Brain microvascular endothelial cell (primary cell): ENCODE data around the gene MIEF1.

Experiments used
- DNase-seq: peaks from one replicate; pipeline ENCODE4 v3.0.0-alpha.2; 2020
- H3K27ac ChIP-seq: fragments of 250-450 bp; sonication (Bioruptor Pico); 2 replicates; pipeline ENCODE4 v1.5.1; 2020; ENCODE audit warnings: mild to moderate bottlenecking, moderate library complexity
- H3K27me3 ChIP-seq: fragments of 250-450 bp; sonication (Bioruptor Pico); replicated peaks from 2 replicates; pipeline ENCODE4 v1.5.1; 2020; ENCODE audit warnings: mild to moderate bottlenecking
- H3K36me3 ChIP-seq: fragments of 250-450 bp; sonication (Bioruptor Pico); replicated peaks from 2 replicates; pipeline ENCODE4 v1.5.1; 2020; ENCODE audit warnings: mild to moderate bottlenecking
- H3K4me3 ChIP-seq: 2 replicates; pipeline ENCODE4 v1.5.1; 2011; ENCODE audit warnings: low read depth, mild to moderate bottlenecking, control low read depth, low read length, moderate library complexity
- CTCF ChIP-seq: IDR thresholded peaks from 2 replicates; pipeline ENCODE4 v1.5.1; 2011; ENCODE audit warnings: low read depth, mild to moderate bottlenecking, moderate library complexity, low read length, control low read depth, inconsistent platforms; ENCODE audit errors: missing control alignments
- in situ Hi-C: cut with HindIII; loops from 2 replicates; pipeline ENCODE4 v1.10.0; 2017; ENCODE audit warnings: low sequenced_read_pairs, low pct_ligation_motif_present

Gene MIEF1

DNA sequence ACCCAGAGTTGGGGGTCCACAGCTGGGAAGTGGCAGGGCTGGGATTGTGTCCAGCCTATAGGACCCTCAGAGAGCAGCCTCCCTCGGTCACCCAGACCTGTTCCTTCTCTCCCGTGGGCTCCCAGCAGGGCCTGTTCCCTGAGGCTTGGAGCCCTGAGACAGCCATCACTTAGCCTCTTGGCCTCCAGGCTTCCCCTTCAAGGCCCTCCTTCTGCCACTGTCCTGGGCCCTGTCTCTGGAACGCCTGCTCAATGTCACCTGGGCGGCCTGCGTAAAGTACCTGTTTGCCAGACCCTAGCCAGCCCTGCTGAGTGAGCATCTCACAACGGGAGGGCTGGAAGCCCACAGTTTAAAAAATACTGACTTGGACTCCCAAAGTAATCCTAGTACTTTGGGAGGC lies 38.8 kb upstream of the MIEF1 start:
- in situ Hi-C loops = no loop called here
- no peaks in the 10 kb centered on the region for H3K36me3 ChIP-seq
- H3K27ac ChIP-seq = no peak overlapping the region
- no peak for DNase-seq
- no peak for TF ChIP-seq CTCF
- no peak overlapping the region for H3K4me3 ChIP-seq
- peaks cover 5% of the 10 kb centered on the region for H3K27me3 ChIP-seq

- no peak for DNase-seq
- TF ChIP-seq CTCF = no peak
- no peaks in the 10 kb centered on the region for H3K27me3 ChIP-seq
- H3K27ac ChIP-seq = no peak overlapping the region
- H3K36me3 ChIP-seq = no peaks in the 10 kb centered on the region
- H3K4me3 ChIP-seq = no peak overlapping the region
- in situ Hi-C loops = no loop called here
These were observed 38.1 kb upstream of the MIEF1 start for GRCh38 chr22:39463931-39464390.

GRCh38 chr22:39466228-39467006 lies 35.7 kb upstream of the MIEF1 start:
- Histone ChIP-seq H3K36me3 (no peaks in the 10 kb centered on the region), H3K4me3 (no peak overlapping the region), H3K27ac (no peak overlapping the region), H3K27me3 (no peaks in the 10 kb centered on the region)
- in situ Hi-C loops = no loop called here
- no peak for TF ChIP-seq CTCF
- DNase-seq = no peak

- no peaks in the 10 kb centered on the region for H3K36me3 ChIP-seq
- in situ Hi-C loops = no loop called here
- no peak overlapping the region for H3K27ac ChIP-seq
- no peak overlapping the region for H3K4me3 ChIP-seq
- no peak for DNase-seq
- TF ChIP-seq CTCF = no peak
- no peaks in the 10 kb centered on the region for H3K27me3 ChIP-seq
These were observed 34.6 kb upstream of the MIEF1 start for GRCh38 chr22:39467390-39467895.

- no peak for TF ChIP-seq CTCF
- no peak overlapping the region for H3K4me3 ChIP-seq
- H3K36me3 ChIP-seq = no peaks in the 10 kb centered on the region
- in situ Hi-C loops = no loop called here
- no peak overlapping the region for H3K27ac ChIP-seq
- H3K27me3 ChIP-seq = no peaks in the 10 kb centered on the region
- no peak for DNase-seq
These were observed 33.4 kb upstream of the MIEF1 start for GRCh38 chr22:39468487-39469325.
